NCI-H526 (cell line): ENCODE data around the gene BMI1.
A peak's percentile ranks its signal among the peaks of the same experiment; 100 is the strongest.

Experiments used
- DNase-seq, 2 experiments: peaks; one replicate each; lab custom pipeline; 2025; lab: John Stamatoyannopoulos, UW

The BMI1 gene

DNA sequence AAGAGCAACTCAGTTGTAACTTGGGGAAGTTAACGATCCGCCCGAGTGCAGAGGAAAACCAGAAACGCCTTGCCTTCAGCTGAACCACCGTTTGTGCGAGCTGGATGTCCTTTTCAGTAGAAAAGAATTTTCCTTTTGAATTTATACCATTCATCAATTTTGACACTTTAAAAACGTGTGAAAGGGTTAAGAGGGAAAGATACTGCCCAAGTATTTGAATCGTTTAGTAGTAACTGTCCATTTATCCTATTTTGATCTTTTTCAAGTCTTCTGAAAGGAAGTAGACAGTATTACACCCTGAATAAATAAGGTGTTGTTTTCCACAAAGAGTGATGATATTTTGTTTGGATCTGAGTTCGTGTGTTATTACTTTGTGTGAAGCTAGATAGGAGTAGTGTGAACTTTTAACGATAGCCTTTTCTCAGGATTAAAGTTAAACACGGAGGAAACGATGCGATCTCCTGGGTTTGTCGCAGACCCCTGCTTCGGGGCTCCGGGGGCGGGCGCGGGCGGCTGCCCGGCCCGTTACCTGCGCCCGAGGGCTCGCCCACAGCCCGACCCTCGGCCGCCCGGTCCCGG, 830 bp upstream of the BMI1 start:
- DNase-seq: no peak

DNA sequence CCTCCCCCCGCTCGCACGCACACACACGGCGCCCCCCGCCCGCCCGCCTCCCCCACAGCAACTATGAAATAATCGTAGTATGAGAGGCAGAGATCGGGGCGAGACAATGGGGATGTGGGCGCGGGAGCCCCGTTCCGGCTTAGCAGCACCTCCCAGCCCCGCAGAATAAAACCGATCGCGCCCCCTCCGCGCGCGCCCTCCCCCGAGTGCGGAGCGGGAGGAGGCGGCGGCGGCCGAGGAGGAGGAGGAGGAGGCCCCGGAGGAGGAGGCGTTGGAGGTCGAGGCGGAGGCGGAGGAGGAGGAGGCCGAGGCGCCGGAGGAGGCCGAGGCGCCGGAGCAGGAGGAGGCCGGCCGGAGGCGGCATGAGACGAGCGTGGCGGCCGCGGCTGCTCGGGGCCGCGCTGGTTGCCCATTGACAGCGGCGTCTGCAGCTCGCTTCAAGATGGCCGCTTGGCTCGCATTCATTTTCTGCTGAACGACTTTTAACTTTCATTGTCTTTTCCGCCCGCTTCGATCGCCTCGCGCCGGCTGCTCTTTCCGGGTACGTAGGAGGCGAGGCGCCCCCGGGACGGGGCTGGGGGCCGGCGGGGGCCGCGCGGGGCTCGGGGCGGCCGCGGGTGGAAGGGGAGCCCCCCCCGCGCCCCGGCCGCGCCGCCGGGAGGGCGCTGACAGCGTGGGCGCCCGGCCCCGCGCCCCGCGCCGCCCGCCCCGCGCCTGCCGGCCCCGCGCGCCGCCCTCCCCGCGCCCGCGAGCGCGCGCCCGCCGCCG, 441 bp downstream of the BMI1 start:
- peak; percentile 51 to 70 for DNase-seq

DNA sequence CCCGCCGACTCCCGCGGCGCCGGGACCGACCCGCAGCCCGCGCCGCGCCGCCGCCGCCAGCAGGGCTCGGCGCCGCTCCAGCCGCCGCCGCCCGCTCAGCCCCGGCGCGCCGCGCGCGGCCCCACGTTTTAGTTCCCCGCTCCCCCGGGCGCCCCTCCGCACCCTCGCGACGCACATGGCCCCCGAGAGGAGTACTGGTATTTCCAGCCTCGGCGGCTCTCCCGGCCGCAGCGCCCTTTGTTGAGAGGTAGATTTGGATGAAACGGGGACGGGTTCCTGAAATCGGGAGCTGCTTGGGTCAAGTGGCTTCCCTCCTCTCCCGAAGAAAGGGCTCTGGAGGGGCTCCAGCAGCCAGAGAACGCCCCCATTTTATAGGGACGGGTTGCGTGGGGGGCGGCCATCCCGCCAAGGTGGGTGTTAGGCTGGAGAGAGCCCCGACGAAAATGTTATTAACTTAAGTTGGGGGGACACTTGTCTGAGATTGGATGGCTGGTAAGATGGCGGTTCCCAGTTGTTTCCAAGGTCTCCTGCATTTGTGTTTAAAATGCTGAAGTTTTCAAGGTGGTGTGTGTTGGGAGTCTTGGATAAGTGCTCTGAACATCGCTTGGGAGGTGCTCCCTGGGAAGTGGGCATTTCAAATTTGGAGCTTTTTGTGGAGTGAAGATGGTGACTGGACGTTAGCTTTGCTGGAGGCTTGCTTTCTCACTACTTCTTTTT, 1.2 kb downstream of the BMI1 start:
- DNase-seq: peak in 1 of 2 experiments; percentile 55

DNA sequence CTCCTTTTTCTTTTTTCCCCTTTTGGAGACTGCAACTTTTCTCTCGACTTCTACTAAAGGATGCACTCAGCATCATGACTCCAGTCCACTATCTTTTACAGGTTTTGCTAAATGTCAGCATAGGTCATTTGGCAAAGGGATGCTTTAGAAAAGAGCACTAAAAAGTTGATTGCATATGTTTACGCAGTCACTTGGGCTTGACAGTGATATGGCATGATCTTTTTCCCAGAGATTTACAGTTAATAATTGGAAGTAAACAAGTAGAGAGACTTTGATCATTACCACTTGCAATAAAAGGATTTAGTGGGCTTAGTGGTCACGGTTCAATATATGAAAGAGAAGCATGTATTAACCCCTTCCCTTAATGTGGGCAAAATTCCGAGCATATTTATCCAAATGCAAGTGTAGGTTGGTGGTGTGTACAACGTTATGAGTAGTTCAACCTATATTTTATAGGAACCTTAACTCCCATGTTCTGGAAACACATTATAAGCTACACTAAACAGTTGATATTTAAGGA, 1.8 kb downstream of the BMI1 start:
- DNase-seq: no peak

DNA sequence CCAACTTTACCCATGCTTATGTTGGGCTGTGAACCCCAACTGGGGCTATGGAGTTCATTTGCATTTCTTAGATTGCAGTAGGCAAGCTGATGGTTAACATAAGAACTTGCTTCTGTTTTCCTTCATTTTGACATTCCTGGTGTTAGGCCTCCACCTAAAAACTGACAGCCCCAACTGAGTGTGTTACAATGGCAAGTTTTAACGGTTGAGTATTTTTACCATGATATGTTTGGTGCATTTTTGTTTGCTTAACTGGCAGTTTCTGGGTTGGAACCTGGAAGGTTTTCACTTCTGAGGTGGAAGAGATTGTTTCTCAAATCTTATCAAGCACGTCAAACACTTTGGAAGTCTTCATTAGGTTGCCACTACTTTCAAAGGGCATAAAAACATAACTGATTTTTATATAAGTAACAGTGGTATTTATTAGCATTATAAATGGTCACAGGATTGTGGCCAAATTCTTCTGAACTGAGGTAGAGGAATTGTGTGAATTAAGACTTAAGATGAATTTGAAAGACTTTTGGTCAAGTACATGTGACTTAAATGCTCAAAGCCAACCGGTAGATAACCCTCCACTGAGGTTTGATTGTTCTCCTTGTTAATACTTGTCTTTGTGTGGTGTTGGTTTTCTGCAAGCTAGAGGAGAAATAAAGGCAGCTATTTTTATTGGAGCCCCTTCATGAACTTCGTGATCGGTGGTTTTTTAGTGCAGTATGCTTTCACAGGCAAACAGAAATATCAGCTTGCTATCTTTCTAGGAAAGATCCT, 2.8 kb downstream of the BMI1 start:
- no peak for DNase-seq

DNA sequence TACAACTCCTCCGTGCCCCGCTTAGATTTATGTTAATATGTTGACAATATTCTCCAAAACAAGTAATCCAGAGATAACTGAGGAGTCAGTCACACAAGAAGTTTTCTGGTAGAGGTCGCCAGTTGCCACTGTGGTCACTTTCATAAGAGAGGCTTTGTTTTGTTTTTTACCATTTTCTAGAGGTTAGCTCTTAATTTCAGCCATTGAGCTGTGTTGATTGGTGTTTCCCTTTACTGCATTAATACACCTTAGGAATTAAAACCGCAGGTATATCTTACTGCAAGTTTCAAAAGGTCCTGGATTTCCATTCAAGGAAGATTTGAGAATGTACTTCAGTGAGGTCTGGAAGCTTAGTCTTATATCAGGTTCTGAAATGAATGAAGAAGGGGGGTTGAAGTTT, 3.5 kb downstream of the BMI1 start:
- DNase-seq: no peak

DNA sequence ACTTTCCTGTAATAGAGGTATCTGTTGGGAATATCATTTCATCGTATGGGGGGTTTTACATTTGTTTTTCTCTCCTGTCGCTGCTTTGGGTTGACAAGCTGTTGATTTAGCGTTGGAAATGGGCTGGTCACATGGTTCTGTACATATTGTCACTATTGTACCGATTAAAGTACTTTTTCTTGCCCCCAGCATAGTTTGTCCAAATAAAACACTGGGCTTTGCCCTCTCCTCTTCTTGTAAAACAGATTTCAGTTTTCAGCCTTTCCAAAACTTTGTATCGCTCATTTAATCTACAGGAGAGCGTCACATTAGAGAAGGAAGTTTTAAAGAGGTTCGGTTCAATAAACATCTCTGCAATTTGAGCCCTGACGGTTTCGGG, 4.0 kb downstream of the BMI1 start:
- DNase-seq: no peak

DNA sequence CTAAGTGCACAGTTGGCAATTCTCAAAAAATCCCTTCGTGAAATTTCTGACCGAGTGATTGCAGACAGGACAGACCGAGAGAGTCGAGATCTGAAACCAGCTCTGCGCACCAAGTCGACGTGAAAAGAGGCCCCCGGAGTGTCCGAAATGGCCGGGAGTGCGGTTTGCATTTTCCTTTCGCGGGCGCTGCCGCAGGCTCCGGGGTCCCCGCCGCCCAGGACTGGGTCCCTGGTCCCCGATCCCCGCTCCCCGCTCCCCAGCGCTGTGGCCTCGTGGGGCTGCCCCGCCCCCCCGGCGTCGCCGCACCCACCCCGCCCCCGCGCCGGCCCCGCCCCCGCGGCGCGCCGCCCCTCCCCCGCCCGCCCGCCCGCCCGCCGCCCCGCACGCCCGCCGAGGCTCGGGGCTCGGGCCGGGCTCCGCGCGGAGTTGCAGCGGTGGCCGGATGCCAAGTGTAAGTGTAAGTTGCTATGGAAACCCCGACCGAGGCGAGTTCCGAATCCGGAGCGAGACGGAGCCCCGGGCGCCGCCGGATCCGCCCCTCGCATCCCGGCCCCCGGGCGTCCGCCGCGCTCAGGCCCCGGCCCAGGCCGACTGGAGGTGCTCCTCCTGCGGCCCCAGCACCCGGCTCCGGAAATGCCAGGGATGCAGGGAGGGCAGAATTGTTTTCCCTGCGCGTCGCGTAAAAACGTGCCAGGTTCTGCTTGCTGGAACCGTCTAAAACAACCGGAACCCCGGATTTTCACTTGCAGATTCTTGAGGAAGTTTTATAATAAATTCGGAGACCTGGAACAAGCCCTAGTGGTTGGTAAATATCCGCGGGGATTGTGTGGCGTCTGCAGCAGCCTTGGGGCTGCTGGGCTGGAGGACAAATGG, 4.6 kb downstream of the BMI1 start:
- peak in 1 of 2 experiments; percentile 79 for DNase-seq

DNA sequence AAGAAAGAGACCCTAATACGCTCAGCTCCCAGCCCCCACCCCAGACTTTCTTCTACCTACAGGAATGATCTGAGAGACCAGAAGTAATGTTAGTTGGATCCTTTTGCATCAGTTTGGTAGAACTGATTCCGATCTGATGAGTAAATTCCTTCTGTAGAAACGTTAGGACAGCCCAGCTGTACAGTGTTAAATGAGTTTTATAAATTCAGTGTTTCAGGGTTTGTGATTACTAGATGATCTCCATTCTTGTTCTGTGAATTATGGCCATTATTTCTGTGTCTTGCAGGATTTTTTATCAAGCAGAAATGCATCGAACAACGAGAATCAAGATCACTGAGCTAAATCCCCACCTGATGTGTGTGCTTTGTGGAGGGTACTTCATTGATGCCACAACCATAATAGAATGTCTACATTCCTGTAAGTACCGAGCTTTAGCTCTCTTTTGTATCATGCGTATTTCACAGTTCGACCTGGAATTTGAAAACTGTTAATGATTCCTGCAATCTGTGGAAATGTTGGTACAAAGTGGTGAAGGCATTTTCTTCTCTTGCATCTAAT, 5.3 kb downstream of the BMI1 start:
- DNase-seq: no peak

DNA sequence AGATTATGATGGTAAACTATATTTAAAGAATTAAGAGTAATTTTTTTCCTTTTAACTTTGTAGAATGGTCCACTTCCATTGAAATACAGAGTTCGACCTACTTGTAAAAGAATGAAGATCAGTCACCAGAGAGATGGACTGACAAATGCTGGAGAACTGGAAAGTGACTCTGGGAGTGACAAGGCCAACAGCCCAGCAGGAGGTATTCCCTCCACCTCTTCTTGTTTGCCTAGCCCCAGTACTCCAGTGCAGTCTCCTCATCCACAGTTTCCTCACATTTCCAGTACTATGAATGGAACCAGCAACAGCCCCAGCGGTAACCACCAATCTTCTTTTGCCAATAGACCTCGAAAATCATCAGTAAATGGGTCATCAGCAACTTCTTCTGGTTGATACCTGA, 8.3 kb downstream of the BMI1 start:
- no peak for DNase-seq

DNA sequence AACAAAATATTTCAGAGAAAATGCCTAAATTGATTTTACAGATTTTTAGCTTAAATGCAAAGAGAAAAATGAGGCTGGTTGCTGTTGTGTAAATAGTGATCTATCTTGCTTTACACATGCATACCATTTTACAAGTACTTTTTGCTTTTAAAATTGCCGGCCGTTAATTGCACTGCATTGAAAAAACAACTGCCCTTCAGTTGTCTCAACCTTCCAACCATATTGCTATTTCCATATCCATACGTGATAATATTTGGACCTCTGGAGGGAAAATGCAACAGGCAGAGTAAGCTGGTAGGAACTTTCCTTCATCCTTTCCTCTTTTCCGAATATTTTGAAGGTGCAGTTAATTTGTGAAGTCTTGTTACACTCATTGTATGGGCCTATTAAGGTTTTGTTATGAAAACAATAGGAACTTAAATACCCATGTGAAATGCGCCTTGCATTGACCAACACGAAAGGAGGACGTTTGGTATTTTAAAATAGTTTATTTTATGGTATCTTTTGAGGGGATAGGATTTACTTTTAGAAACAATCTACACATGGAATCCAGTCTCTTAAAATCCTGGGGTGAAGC, 11.3 kb downstream of the BMI1 start:
- no peak for DNase-seq

DNA sequence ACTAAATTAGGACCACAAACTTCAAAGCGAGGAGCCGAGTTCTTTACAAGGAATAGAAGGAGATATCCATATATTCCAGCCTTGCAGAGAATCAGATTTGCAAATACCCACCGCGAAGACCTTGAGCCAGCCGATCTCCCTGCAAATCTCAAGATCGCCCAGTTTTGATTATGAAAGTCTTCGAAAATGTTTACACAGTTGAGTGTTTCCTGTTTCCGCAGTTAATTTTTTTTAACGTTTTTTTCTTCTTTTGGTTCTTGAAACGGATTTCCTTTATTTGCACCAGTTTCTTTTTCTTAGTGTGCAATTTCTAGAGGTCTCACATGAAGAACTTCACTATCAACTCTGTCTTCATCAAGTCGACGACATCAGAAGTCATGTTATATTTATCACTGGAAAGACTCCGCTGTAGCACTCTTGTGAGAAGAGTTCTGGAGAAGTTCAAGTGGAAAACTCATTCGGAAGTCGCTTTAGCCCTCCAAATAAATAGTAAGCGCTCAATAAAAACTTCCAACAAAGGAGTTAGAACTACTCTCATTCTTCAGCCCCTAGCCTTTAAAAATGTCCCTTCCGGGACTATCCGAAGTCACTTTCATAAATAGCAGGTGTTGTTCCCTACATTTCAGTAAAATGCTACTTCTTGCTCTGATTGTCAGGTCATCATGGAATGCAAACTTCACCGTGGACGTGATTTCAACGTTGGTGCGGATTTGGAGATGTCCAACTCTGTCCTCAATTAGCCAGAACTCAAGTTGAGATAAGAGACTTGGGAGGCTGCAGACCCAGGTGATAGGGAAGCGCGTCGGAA, 12.5 kb downstream of the BMI1 start:
- DNase-seq: no peak

DNA sequence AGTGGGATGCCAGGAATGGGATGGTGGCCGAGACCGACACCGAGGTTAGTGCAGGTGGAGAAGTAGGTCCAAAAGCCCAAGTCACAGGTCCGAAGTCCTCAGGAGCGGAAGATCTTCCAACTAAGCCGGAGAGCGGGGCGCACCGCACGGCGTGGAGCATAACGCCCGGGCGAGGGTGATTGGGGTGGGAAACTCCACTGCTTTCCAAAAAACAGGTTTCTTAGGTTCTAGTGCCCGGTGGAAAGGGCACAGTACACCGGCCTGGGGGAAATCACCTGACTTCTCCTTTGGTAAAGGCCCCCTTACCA, 13.0 kb downstream of the BMI1 start:
- DNase-seq: no peak

DNA sequence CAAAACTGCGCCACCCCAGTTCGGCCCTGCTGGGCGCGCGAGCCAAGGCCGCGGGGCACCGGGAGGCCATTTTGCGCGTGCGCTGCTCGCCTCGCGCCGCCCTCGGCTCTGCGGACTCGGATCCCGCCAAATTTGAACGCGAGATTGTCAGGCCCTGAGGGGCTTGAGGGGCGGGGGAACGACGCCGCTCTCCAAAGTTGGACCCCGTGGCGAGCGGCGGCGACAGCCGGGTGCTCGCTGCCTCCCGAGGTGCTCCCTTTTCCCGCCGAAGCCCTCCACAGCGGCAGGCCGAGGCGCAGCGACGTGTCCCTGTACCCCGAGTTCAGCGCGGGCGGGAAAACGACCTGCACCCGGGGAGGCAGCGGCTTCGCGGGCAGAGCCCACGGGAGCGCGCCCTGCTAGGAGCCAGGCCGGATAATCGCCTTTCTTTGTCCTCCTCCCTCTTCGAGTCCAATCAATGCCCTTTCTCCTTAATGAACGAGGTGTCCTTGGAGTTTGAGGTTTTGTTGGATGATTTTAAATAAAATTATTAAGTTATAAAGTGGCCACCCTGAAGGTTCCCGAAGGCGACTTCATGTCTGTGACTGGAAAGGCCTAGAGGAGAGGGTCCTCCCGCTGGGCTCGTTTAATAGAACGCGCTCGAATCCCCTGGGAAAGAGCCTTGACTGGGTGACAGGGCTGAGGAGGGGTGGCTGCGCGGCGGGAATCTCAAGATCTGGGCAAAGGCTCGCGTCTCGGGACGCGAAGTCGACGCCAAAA, 13.7 kb downstream of the BMI1 start:
- DNase-seq: no peak

DNA sequence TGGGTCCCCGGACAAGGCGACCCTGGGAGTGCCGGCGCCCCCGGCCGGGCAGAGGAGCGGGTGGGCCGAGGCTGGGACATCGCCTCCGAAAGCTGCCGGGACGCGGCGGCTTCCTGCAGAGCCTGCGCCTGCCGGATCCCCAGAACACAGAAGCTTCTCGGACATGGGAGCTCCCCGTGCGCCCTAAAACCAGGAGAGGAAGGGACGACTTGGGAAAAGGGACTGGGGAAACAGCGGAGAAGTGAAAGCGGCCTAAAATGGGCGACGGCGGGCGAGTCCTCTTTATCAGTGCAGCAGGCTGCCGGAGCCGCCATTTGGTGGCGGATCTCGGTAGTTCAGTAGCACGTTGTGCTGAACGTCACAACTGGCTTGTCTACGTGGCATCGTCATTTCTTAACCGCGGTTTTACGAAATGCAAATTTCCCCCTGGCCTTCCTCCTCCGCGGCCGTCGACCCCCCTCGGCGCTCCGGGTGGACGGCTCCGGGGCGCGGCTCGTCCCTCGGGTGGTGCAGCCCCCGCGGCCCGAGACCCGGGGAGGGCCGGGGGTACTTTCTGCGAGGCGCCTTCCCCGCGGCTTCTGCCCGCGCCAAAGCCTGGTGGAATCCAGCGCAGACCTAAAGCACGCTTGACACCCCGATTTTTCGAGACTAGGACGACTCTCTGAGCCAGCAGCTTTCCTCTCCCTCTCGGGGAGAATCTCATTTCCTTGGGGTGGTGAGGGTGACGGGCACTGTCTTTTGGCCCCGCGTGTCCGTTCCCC, 14.5 kb downstream of the BMI1 start:
- no peak for DNase-seq

DNA sequence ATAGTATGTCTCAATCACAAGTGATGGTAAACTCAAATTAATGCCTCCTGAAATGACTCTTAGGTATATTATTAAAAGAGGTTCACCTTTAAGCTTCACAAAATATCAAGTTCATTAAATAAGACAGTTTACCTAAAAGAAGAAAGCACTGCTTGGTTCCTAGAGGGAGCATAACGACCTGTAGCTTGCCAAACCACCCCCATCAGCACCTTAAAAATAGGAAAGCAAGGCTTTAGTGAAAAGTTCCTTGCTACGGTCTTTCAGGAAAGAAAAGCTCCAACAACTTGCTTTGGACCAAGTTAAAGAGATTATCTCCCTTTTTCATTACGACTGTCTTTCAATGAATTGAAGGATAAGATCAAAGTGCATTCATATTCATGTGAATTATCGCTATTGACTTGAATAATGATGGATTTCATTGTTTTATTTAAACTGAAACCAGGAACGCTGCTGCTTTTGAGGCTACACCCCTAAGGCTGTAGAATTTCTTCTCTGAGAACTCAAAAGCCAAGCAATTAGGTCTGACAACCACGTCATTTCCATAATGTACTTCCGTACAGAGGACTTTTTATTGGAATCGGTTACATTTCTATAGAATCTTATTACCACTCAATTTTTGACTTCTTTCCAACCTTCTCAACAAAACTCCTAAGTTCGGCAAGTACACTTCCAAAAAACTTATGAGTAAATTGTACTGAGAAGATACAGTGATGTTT, 17.4 kb downstream of the BMI1 start:
- DNase-seq: no peak

DNA sequence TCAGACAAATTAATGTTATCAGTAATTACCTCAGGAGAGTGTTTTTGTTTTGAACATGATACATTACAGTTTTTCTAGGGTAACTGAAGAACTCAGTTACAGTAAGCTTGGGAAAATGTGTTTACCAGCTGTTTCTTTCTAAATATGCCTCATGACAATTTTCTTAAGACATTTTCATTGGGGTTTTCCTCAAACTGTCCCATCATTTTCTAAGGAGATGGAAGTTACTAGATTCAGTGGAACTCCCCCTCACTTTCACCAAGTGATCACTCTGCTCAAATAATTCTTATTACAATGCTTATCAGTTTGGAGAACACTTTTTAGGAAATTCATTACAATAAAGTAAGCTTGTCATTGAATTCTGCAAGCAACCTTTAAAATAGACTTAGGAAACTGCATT, 18.0 kb downstream of the BMI1 start:
- DNase-seq: no peak
